ENCODE data around the gene LIF. TPM values are rescaled to one million over a fixed set of nuclear protein-coding genes. Genes with fewer than 3 reads are reported as not detected.

Gene LIF
- polyA plus RNA-seq, 1 of the 3 experiments (the other 2 are of a cell fraction) = 24.6 TPM

DNA sequence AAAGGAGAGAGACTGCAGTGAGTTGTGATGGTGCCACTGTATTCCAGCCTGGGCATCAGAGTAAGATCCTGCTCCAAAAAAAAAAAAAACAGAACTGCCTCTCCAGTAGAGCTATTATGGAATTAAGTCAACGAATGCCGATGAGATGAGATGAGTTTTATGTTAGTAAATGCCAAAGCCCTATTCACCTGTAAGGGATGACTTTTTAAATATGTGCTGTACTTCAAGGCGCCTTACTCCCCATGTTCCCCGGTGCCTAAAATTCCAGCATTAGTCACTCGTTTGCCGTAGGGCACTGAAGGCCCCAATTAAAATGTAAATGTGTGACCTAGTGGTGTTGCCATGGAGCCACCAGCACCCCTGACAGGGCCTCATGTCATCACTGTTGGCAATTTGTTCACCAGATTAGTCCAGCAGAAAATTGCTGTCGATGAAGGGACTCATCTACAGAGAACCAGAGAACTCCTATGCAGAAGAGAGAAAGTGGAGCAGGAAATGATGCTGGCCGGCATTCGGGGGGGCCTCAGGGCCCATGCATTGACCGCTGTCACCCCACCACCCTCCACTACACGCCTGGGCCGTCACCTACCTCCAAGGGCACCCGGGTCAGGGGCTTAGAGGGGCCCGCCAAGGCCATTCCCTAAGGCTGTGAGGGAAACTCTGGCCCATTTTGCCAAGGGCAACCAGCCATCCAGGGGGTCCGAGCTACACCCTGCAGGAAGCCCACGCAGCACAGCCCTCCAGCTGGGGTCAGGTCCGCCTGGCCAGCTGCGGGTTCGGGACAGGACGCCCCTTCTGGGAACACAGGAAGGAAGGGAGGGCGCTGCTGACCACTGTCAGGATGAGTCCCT is 17.8 kb downstream of the LIF start:
- Histone ChIP-seq H3K36me3 (replicated peaks in 1 of 2; ENCODE audit: control insufficient read depth in 1 of 2, insufficient read depth in 2 of 2, low read length in 1 of 2) (no peaks in the 10 kb centered on the region), H3K4me3 (ENCODE audit: low read depth in 2 of 2, low read length in 1 of 2) (no peak overlapping the region), H3K9me2 (no peaks in the 10 kb centered on the region), H3K9ac (no peak overlapping the region), H3F3A (replicated peaks; ENCODE audit: insufficient read depth) (no peaks in the 10 kb centered on the region), H3K27me3 (ENCODE audit: insufficient read depth) (no peaks in the 10 kb centered on the region), H3K79me2 (ENCODE audit: insufficient read depth) (no peaks in the 10 kb centered on the region), H3K9me3 (no peaks in the 10 kb centered on the region), H3K4me2 (no peak overlapping the region), H4K20me1 (ENCODE audit: insufficient read depth) (no peaks in the 10 kb centered on the region), H3K27ac (ENCODE audit: low read depth in 2 of 2, low read length in 1 of 2) (no peak overlapping the region), H2AFZ (ENCODE audit: low read depth) (no peak overlapping the region), H3K4me1 (ENCODE audit: control insufficient read depth in 1 of 2, insufficient read depth in 2 of 2, low read depth in 1 of 2, low read length in 1 of 2) (no peaks in the 10 kb centered on the region; a peak in 1 of 4 replicates)
- ChIA-PET POLR2A (no interaction called here), CTCF (no interaction called here)
- no peak for DNase-seq
- TF ChIP-seq TCF12 (IDR thresholded peaks at IDR 0.05) (no peak), MAX (IDR thresholded peaks at IDR 0.05; ENCODE audit: low read depth) (no peak), YY1 (IDR thresholded peaks at IDR 0.05; ENCODE audit: low read depth) (no peak), NFIC (IDR thresholded peaks at IDR 0.05; ENCODE audit: borderline replicate concordance) (no peak), POLR2AphosphoS5 (IDR thresholded peaks at IDR 0.05; ENCODE audit: low read depth, low read length) (no peak), FOXM1 (IDR thresholded peaks at IDR 0.05; ENCODE audit: low read depth) (no peak), JUND (IDR thresholded peaks at IDR 0.05) (no peak), SIN3A (IDR thresholded peaks at IDR 0.05; ENCODE audit: borderline replicate concordance, low read depth, low read length) (no peak), NRF1 (IDR thresholded peaks at IDR 0.05; ENCODE audit: low read depth, low read length) (no peak), MXI1 (IDR thresholded peaks at IDR 0.05; ENCODE audit: low read depth, low read length) (no peak), RXRA (IDR thresholded peaks at IDR 0.05; ENCODE audit: borderline replicate concordance, low read depth) (no peak), ZBTB33 (IDR thresholded peaks at IDR 0.05; ENCODE audit: borderline replicate concordance, low read depth) (no peak)
- 79% methylated on average over 15 of the region's 21 CpGs for WGBS (ENCODE audit: low lambda C conversion rate)

DNA sequence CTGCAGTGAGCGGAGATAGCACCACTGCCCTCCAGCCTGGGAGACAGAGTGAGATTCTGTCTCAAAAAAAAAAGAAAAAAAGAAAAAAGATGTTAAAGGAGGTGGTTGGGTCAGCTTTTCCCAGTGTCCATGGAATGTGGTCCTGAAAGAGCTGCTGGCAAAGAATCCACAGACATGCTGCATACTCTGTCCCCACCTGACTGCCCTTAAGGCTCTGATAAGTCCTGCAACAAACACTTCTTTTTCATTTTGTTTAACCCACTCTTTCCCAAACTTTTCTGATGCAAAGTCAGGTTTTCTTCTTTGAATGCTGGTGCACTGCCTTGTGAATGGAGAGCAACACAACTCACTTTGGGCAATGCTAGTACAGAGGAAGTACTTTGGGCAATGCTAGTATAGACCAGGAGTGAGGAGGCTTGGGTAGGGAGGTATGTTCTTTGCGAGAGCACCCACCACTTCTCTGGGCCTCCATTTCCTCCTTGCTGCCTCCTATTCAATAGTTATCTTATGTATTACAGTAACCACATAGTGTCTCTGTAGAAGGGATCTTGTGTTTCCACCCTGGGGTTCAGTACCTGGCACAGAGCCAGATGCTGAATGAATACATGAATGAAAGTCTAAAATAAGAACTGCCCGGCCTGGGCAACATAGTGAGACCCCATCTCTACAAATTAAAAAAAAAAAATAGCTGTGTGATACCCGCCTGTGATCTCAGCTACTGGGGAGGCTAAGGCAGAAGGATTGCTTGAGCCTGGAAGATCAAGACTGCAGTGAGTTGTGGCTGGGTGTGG is 18.9 kb downstream of the LIF start:
- Histone ChIP-seq H3K9me2 (no peaks in the 10 kb centered on the region), H3K4me2 (no peak overlapping the region), H3K36me3 (replicated peaks in 1 of 2; ENCODE audit: control insufficient read depth in 1 of 2, insufficient read depth in 2 of 2, low read length in 1 of 2) (no peaks in the 10 kb centered on the region), H3K79me2 (ENCODE audit: insufficient read depth) (no peaks in the 10 kb centered on the region), H3K4me1 (ENCODE audit: control insufficient read depth in 1 of 2, insufficient read depth in 2 of 2, low read depth in 1 of 2, low read length in 1 of 2) (no peaks in the 10 kb centered on the region; a peak in 1 of 4 replicates), H3F3A (replicated peaks; ENCODE audit: insufficient read depth) (no peaks in the 10 kb centered on the region), H3K9ac (no peak overlapping the region), H3K4me3 (ENCODE audit: low read depth in 2 of 2, low read length in 1 of 2) (no peak overlapping the region), H4K20me1 (ENCODE audit: insufficient read depth) (no peaks in the 10 kb centered on the region), H3K9me3 (no peaks in the 10 kb centered on the region), H2AFZ (ENCODE audit: low read depth) (no peak overlapping the region), H3K27ac (ENCODE audit: low read depth in 2 of 2, low read length in 1 of 2) (no peak overlapping the region), H3K27me3 (ENCODE audit: insufficient read depth) (no peaks in the 10 kb centered on the region)
- no peak for DNase-seq
- ChIA-PET POLR2A (no interaction called here), CTCF (interaction anchor here (1.5 kb wide), 1 partner anchor 36 kb away, joined by 4 read pairs; no protein-coding TSS in a partner anchor)
- 94% methylated on average over 4 of the region's 4 CpGs for WGBS (ENCODE audit: low lambda C conversion rate)
- TF ChIP-seq, protein P1, sequence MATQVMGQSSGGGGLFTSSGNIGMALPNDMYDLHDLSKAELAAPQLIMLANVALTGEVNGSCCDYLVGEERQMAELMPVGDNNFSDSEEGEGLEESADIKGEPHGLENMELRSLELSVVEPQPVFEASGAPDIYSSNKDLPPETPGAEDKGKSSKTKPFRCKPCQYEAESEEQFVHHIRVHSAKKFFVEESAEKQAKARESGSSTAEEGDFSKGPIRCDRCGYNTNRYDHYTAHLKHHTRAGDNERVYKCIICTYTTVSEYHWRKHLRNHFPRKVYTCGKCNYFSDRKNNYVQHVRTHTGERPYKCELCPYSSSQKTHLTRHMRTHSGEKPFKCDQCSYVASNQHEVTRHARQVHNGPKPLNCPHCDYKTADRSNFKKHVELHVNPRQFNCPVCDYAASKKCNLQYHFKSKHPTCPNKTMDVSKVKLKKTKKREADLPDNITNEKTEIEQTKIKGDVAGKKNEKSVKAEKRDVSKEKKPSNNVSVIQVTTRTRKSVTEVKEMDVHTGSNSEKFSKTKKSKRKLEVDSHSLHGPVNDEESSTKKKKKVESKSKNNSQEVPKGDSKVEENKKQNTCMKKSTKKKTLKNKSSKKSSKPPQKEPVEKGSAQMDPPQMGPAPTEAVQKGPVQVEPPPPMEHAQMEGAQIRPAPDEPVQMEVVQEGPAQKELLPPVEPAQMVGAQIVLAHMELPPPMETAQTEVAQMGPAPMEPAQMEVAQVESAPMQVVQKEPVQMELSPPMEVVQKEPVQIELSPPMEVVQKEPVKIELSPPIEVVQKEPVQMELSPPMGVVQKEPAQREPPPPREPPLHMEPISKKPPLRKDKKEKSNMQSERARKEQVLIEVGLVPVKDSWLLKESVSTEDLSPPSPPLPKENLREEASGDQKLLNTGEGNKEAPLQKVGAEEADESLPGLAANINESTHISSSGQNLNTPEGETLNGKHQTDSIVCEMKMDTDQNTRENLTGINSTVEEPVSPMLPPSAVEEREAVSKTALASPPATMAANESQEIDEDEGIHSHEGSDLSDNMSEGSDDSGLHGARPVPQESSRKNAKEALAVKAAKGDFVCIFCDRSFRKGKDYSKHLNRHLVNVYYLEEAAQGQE (IDR thresholded peaks at IDR 0.05; ENCODE audit: low read depth, low read length) = no peak
- TF ChIP-seq EP300 (IDR thresholded peaks at IDR 0.05; ENCODE audit: borderline replicate concordance in 1 of 2, low read depth in 1 of 2, low read length in 1 of 2) = no peak
- no peak for TF ChIP-seq CHD2 (IDR thresholded peaks at IDR 0.05; ENCODE audit: low read length, partially characterized antibody)
- TF ChIP-seq, protein P2, sequence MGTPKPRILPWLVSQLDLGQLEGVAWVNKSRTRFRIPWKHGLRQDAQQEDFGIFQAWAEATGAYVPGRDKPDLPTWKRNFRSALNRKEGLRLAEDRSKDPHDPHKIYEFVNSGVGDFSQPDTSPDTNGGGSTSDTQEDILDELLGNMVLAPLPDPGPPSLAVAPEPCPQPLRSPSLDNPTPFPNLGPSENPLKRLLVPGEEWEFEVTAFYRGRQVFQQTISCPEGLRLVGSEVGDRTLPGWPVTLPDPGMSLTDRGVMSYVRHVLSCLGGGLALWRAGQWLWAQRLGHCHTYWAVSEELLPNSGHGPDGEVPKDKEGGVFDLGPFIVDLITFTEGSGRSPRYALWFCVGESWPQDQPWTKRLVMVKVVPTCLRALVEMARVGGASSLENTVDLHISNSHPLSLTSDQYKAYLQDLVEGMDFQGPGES (IDR thresholded peaks at IDR 0.05; ENCODE audit: low read depth, low read length) = no peak
- no peak for TF ChIP-seq POLR2AphosphoS5 (IDR thresholded peaks at IDR 0.05; ENCODE audit: low read depth, low read length)
- TF ChIP-seq MEF2A (IDR thresholded peaks at IDR 0.05; ENCODE audit: borderline replicate concordance, low read depth) = no peak
- TF ChIP-seq FOSL2 (IDR thresholded peaks at IDR 0.05; ENCODE audit: borderline replicate concordance, low read depth) = no peak
- TF ChIP-seq TCF12 (IDR thresholded peaks at IDR 0.05) = no peak
- TF ChIP-seq FOXM1 (IDR thresholded peaks at IDR 0.05; ENCODE audit: low read depth) = no peak
- no peak for TF ChIP-seq MXI1 (IDR thresholded peaks at IDR 0.05; ENCODE audit: low read depth, low read length)
- TF ChIP-seq GABPA (IDR thresholded peaks at IDR 0.05; ENCODE audit: low read depth) = no peak

Data from SK-N-SH (cell line).